Measurements from ENCODE around the gene LIG1.

The LIG1 gene

DNA sequence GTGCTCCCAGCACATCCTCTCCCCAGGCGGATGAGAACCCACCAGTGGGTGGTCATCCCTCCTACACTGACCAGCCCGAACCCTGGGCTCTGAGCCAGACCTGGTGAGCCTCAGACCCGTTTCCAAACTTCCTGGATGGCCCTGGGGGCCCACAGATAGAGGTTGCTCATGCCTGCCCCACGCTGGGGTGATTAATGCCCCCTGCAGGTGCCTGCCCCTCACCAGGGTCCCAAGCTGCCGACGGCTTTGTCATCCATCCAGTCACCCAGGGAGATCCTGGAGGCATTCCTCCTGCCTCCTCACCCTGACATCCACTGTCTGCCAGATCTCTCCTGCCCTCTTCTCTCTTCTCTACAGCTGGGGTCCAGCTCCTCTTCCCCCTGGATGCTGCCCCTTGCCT lies 31.1 kb downstream of the LIG1 start:
- TF ChIP-seq, protein P1, sequence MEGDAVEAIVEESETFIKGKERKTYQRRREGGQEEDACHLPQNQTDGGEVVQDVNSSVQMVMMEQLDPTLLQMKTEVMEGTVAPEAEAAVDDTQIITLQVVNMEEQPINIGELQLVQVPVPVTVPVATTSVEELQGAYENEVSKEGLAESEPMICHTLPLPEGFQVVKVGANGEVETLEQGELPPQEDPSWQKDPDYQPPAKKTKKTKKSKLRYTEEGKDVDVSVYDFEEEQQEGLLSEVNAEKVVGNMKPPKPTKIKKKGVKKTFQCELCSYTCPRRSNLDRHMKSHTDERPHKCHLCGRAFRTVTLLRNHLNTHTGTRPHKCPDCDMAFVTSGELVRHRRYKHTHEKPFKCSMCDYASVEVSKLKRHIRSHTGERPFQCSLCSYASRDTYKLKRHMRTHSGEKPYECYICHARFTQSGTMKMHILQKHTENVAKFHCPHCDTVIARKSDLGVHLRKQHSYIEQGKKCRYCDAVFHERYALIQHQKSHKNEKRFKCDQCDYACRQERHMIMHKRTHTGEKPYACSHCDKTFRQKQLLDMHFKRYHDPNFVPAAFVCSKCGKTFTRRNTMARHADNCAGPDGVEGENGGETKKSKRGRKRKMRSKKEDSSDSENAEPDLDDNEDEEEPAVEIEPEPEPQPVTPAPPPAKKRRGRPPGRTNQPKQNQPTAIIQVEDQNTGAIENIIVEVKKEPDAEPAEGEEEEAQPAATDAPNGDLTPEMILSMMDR (conservative IDR thresholded peaks at IDR 0.05) = no peak
- no peak overlapping the region for H3K27ac ChIP-seq

DNA sequence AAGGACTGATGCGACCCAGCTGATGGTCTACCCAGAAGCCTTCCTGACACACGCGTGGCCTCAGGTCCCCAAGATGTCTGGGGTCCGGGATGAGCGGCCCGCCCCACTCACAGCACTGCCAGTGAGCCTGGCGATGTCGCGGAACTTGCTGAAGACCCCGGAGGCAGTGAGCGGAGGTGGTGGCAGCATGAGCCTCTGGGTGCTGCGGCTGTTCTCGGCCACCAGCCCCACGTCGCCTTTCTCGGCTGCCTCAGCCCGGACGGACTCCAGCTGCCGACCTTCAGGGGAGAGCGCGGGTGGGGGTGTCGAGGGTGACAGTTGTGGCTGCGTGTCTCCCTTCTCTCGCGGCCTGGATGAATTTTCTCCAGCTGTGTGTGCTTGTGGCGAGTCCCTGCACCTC lies 32.7 kb downstream of the LIG1 start:
- H3K27ac ChIP-seq = no peak overlapping the region
- TF ChIP-seq, protein P1 (conservative IDR thresholded peaks at IDR 0.05) = no peak

DNA sequence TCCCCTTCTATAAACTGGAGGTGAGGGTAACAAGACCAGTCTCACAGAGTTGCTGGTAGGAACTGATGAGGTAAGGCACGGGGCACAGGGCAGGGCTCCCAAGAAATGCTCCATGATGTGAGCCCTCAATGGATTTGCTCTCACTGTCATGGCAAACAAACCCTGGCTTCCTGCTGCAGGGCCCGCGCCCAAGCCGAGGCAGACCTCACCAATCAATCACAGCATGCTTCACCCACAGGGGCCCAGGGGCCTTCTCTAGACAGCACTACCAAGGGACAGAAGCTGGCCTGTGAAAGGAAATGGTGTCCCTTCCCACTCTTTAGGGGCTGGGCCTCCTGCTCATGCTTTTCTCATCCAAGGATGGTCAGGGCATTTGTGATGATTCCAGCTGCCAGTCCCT lies 33.6 kb downstream of the LIG1 start:
- TF ChIP-seq, protein P1 (conservative IDR thresholded peaks at IDR 0.05) = no peak

DNA sequence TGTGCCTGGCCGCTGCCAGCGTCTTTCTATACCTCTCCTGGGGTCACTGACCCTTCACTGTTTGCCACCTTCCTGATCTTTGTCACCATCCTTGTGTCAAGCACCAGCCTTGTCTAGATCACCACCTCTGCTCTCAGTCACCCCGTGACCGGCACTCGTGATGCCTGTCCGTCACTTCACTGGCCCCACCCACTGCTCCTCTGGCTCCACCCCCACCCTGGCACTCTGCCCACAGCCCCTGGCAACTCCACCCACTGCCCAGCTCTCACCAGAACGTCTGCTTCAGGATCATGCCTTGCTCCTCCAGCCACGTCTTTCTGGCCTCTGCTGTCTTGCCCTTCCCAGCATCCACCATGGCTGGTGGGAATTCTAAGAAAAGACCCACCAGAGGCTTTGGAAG lies 34.7 kb downstream of the LIG1 start:
- TF ChIP-seq, protein P1 (conservative IDR thresholded peaks at IDR 0.05) = no peak
- no peak overlapping the region for H3K27ac ChIP-seq

More for the DNA sequence above, 33.6 kb downstream of the LIG1 start:
- H3K27ac ChIP-seq = no peak overlapping the region

DNA sequence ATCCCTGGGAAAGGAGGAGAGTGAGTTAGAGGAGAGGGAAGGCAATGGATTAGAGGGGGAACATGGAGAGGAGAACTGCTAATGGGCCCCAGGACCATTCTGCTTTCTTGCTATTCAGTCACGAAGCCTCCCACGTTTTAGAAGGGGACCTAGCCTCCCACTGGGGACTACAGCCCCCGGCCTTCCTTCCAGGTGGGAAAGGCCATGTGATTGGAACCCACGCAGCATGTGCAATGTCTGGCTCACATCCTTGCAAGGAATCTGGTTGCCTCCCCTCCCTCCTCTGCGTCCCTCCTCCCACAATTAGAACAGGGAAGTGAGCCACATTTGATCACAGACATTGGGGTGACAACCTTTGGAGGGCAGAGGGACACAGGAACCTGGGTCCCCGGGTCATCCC lies 37.0 kb downstream of the LIG1 start:
- TF ChIP-seq, protein P1 (conservative IDR thresholded peaks at IDR 0.05) = no peak
- no peak overlapping the region for H3K27ac ChIP-seq

DNA sequence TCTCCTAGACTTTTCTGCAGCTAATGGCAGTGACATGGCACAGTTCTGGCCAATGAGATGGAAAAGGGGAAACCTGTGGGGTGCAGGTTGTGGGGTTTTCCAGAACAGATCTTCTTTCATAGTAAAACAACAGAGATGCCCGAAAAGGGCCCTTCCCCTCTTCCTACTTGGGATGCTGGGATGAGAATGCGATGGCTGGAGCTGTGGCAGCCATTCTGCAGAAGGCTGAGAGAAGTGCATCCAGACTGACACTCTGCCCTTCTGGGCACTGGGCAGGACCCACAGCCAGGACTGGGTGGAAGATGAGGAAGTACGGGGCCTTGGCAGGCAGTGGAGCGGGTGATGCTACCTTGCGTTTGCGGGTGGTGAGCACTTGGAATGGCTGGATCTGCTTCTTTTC lies 42.6 kb downstream of the LIG1 start:
- H3K27ac ChIP-seq = no peak overlapping the region
- TF ChIP-seq, protein P1 (conservative IDR thresholded peaks at IDR 0.05) = no peak

DNA sequence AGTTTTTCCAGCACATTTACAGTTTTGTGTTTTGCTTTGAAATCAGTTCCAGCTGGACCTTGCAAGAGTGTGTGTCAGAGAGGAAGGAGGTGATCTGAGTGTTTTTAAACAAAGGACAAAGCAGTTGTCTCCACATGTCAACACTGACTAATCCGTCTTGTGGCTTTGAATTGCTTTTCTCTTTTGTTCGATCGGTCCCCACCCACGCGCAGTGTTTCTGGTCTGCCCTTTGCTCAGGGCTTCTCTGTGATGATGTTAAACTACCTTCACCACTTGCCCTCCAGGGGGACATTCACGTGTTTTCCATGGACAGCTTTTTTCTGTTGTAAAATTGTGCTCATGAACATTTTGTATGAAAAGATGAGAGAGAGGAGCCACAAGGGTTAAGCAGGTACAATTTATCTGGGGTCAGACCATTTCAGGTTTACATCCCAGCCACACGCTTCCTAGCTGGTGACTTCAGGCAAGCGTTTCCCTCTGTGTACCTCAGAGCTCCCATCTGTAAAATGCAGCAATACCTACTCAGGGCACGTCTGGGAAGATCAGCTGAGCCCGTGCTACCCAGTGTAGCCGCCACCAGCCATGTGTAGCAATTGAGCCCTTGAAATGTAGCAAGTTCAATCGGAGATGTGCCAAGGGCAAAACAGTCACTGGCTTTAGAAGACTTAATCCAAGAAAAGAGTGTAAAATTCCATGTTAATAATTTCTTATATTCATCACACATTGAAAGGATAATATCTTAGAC lies 46.1 kb downstream of the LIG1 start:
- TF ChIP-seq, protein P1 (conservative IDR thresholded peaks at IDR 0.05) = no peak
- H3K27ac ChIP-seq = no peak overlapping the region

Data from VCaP (cell line).